PC-9 (cell line): ENCODE results near the gene RBMS3. TPM values are rescaled to one million over a fixed set of nuclear protein-coding genes. Genes with fewer than 3 reads are reported as not detected.
"Not testable (repeated sequence)": the region's sequence is repeated elsewhere in the genome, so short reads cannot be mapped to it uniquely, and the experiment has no call there.

Source experiments
- BruUV-seq: library from RNA; stranded (reverse); fragments of 400-500 nt; replicated peaks from 2 replicates; lab custom pipeline; 2021; lab: Mats Ljungman, UMichigan
- CTCF ChIA-PET: fragments of 300-600 bp; sonication (Branson Sonifier 250); formaldehyde crosslinking; loops from one replicate; lab custom pipeline; 2022; ENCODE audit warnings: antibody characterized with exemption; lab: Charles Lee
- POLR2A ChIA-PET: fragments of 300-600 bp; sonication (Branson Sonifier 250); formaldehyde crosslinking; loops from one replicate; lab custom pipeline; 2022; ENCODE audit warnings: antibody characterized with exemption; ENCODE audit not compliant: unreplicated experiment; lab: Charles Lee
- DNase-seq, 2 experiments: peaks; one replicate each; pipeline versions ENCODE4 v3.0.0 to v3.0.0-alpha.2; 2015 to 2022; ENCODE audit warnings: mixed read lengths in 1 of 2
- H2AFZ ChIP-seq: fragments of 200-600 bp; sonication (generic); 2 replicates; pipeline ENCODE4 v1.8.1; 2017; ENCODE audit warnings: antibody characterized with exemption
- H3F3A ChIP-seq: fragments of 200-600 bp; sonication (generic); 2 replicates; pipeline ENCODE4 v1.8.1; 2017; ENCODE audit warnings: antibody characterized with exemption, mild to moderate bottlenecking, low read depth; ENCODE audit not compliant: insufficient read depth
- H3K27ac ChIP-seq: fragments of 200-600 bp; sonication (generic); 2 replicates; pipeline ENCODE4 v1.6.1; 2016; ENCODE audit warnings: mixed run types
- H3K27me3 ChIP-seq: fragments of 200-600 bp; sonication (generic); 2 replicates; pipeline ENCODE4 v1.6.1; 2016; ENCODE audit warnings: low read depth, mixed run types; ENCODE audit not compliant: insufficient read depth
- H3K36me3 ChIP-seq: fragments of 200-600 bp; sonication (generic); 2 replicates; pipeline ENCODE4 v1.6.1; 2016; ENCODE audit warnings: low read depth, mixed run types
- H3K4me1 ChIP-seq: fragments of 200-600 bp; sonication (generic); replicated peaks from 2 replicates; pipeline ENCODE4 v1.6.1; 2016; ENCODE audit warnings: mixed run types; ENCODE audit not compliant: insufficient read depth
- H3K4me2 ChIP-seq: fragments of 200-600 bp; sonication (generic); 2 replicates; pipeline ENCODE4 v1.6.1; 2017; ENCODE audit warnings: mixed run types
- H3K4me3 ChIP-seq: fragments of 200-600 bp; sonication (generic); 2 replicates; pipeline ENCODE4 v1.6.1; 2016; ENCODE audit warnings: mixed run types
- H3K79me2 ChIP-seq: fragments of 200-600 bp; sonication (generic); 2 replicates; pipeline ENCODE4 v1.6.1; 2017; ENCODE audit warnings: low read depth, mixed run types
- H3K9me2 ChIP-seq: fragments of 200-600 bp; sonication (generic); 2 replicates; pipeline ENCODE4 v1.8.1; 2017; ENCODE audit warnings: mild to moderate bottlenecking; ENCODE audit not compliant: insufficient read depth
- H3K9me3 ChIP-seq: fragments of 200-600 bp; sonication (generic); 2 replicates; pipeline ENCODE4 v1.8.1; 2016; ENCODE audit warnings: low read depth; ENCODE audit not compliant: insufficient read depth
- H4K20me1 ChIP-seq: fragments of 200-600 bp; sonication (generic); 2 replicates; pipeline ENCODE4 v1.8.1; 2017; ENCODE audit not compliant: insufficient read depth
- CTCF ChIP-seq: fragments of 200-600 bp; sonication (generic); conservative IDR thresholded peaks from 2 replicates; pipeline ENCODE4 v1.6.1; 2017; ENCODE audit warnings: mixed run types, antibody characterized with exemption, mild to moderate bottlenecking, moderate library complexity
- EZH2 ChIP-seq: fragments of 200-600 bp; sonication (generic); IDR thresholded peaks from 2 replicates; pipeline ENCODE4 v1.8.0; 2017; ENCODE audit warnings: antibody characterized with exemption, low read depth
- intact Hi-C: fragments of 100-400 bp; cut with micrococcal nuclease; formaldehyde crosslinking; loops from one replicate; pipeline ENCODE4 v1.10.0; 2022; ENCODE audit not compliant: unreplicated experiment
- total RNA-seq: library from RNA; stranded (reverse); gene quantifications from 2 replicates; pipeline ENCODE4 v1.2.3, GENCODE V29; 2021

Gene RBMS3
- total RNA-seq, 1 experiment from 2014 or later = 3.5 TPM

DNA sequence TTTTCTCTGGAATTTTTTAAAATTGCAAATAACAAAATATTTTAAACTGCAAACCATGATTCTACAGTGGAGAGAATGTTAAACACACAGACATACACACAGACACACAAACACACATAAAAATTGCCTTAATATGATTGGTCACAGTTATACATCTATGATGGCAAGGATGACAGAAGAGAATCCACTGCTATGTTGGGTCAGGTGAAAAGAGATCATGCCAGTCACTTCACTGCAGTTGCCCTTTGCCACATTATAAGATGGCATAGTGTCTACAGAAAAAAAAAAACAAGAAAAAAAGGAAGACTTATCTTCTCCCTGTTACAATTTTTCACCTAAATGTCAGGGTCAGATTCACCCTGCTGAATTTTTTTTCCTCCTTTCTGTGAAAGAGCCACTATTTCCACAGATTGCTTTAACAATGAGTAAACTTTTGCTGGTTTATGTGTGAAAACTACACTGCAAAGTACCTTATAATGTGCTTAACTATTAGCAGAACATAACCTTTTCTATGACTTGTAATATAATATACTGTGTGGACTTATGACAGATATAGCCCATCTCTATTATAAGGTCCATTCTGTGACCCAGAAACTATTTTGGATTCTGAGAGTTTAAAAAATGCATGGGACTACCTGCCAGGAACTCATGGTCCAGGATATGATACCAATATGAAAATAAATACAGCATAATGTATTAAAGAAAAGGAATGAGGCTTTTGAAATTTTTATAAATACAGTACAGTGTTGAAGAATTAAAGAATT, 111.9 kb downstream of the RBMS3 start:
- no peak overlapping the region for H3K4me3 ChIP-seq
- no peaks in the 10 kb centered on the region for H3K36me3 ChIP-seq
- no peaks in the 10 kb centered on the region for H3K9me3 ChIP-seq
- H3K79me2 ChIP-seq = no peaks in the 10 kb centered on the region
- no peak overlapping the region for H3K27ac ChIP-seq
- ChIA-PET POLR2A (no interaction called here), CTCF (no interaction called here)
- intact Hi-C loops = no loop called here
- H3K4me1 ChIP-seq = no peaks in the 10 kb centered on the region
- H3K27me3 ChIP-seq = no peaks in the 10 kb centered on the region
- BruUV-seq = no TSS peak
- TF ChIP-seq CTCF (no peak), EZH2 (no peak)
- no peak for DNase-seq
- H3F3A ChIP-seq = no peaks in the 10 kb centered on the region
- no peak overlapping the region for H3K4me2 ChIP-seq
- 0 out of 2 replicates have a peak, but pooled peaks cover 4% of the 10 kb centered on the region for H3K9me2 ChIP-seq
- H4K20me1 ChIP-seq = no peaks in the 10 kb centered on the region
- no peak overlapping the region for H2AFZ ChIP-seq

GRCh38 chr3:29393946-29394345, 113.1 kb downstream of the RBMS3 start:
- H4K20me1 ChIP-seq, H3K4me3 ChIP-seq, H3K4me2 ChIP-seq, H3K36me3 ChIP-seq, H3K27me3 ChIP-seq, H3K9me3 ChIP-seq, H3K27ac ChIP-seq, H3F3A ChIP-seq, H2AFZ ChIP-seq, DNase-seq, H3K4me1 ChIP-seq, H3K9me2 ChIP-seq, CTCF ChIA-PET, H3K79me2 ChIP-seq, POLR2A ChIA-PET, intact Hi-C loops, BruUV-seq: not testable (repeated sequence)

- Histone ChIP-seq H3K9me3 (no peaks in the 10 kb centered on the region), H4K20me1 (no peaks in the 10 kb centered on the region), H3K4me3 (no peak overlapping the region), H3K4me1 (no peaks in the 10 kb centered on the region), H3K27me3 (no peaks in the 10 kb centered on the region), H2AFZ (no peak overlapping the region), H3K36me3 (no peaks in the 10 kb centered on the region), H3K27ac (no peak overlapping the region), H3K4me2 (no peak overlapping the region), H3K9me2 (0 out of 2 replicates have a peak, but pooled peaks cover 4% of the 10 kb centered on the region), H3K79me2 (no peaks in the 10 kb centered on the region), H3F3A (no peaks in the 10 kb centered on the region)
- DNase-seq = no peak
- POLR2A ChIA-PET = no interaction called here
- TF ChIP-seq EZH2 (no peak), CTCF (no peak)
- intact Hi-C loops = no loop called here
- BruUV-seq = no TSS peak
- CTCF ChIA-PET = no interaction called here
Measured at GRCh38 chr3:29397406-29397805, 116.5 kb downstream of the RBMS3 start.

DNA sequence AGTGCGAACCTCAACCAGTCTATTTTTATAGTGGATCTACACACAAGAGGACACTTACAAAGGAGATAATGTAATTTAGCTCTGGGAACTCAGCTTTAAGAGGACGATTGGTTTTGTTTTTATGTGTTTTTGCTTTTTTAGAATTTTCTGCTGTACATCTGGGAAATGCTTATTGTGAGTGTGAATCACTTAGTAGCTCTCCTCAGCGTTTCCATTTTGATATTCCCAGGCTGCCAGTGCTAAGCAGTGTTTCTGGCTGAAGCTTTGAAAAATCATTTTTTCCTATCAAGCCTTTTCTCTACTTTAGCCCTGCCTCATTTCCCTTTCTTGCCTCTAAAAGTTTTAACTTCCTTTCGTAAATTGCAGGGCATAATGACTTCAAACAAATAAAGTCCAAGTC, 117.9 kb downstream of the RBMS3 start:
- TF ChIP-seq CTCF (no peak), EZH2 (no peak)
- Histone ChIP-seq H3K4me3 (no peak overlapping the region), H3K27me3 (no peaks in the 10 kb centered on the region), H3F3A (no peaks in the 10 kb centered on the region), H3K9me2 (0 out of 2 replicates have a peak, but pooled peaks cover 4% of the 10 kb centered on the region), H3K4me2 (no peak overlapping the region), H3K36me3 (no peaks in the 10 kb centered on the region), H3K79me2 (no peaks in the 10 kb centered on the region), H3K9me3 (no peaks in the 10 kb centered on the region), H3K27ac (no peak overlapping the region), H2AFZ (no peak overlapping the region), H4K20me1 (no peaks in the 10 kb centered on the region), H3K4me1 (no peaks in the 10 kb centered on the region)
- no peak for DNase-seq
- intact Hi-C loops = no loop called here
- no TSS peak for BruUV-seq
- ChIA-PET CTCF (no interaction called here), POLR2A (no interaction called here)
